Metanephros (tissue), 2 donors: ENCODE data around the gene ACTR5. TPM values are rescaled to one million over a fixed set of nuclear protein-coding genes. Genes with fewer than 3 reads are reported as not detected.

Experiments used
- small RNA-seq: library from RNA; depleted of rRNA; stranded (forward); fragments of <200 nt; gene quantifications from one replicate; pipeline ENCODE3, GENCODE V24; 2014; ENCODE audit warnings: low replicate concordance
- total RNA-seq: library from RNA; depleted of rRNA; stranded (reverse); fragments of >200 nt; gene quantifications from one replicate; pipeline ENCODE4 v1.2.3, GENCODE V29; 2014

Gene ACTR5
- total RNA-seq, result 10.5 TPM

GRCh38 chr20:38748097-38748860 is at the start of gene ACTR5:
TSS of gene ACTR5 (plus strand) at chr20:38748460. CDS start at chr20:38748479, 19 bp downstream.

GRCh38 chr20:38723848-38724625 is 24.2 kb upstream of the ACTR5 start, which contains the start of gene SLC32A1:
TSS of gene SLC32A1 (plus strand) at chr20:38724486. CDS start at chr20:38724725, 239 bp downstream.

DNA sequence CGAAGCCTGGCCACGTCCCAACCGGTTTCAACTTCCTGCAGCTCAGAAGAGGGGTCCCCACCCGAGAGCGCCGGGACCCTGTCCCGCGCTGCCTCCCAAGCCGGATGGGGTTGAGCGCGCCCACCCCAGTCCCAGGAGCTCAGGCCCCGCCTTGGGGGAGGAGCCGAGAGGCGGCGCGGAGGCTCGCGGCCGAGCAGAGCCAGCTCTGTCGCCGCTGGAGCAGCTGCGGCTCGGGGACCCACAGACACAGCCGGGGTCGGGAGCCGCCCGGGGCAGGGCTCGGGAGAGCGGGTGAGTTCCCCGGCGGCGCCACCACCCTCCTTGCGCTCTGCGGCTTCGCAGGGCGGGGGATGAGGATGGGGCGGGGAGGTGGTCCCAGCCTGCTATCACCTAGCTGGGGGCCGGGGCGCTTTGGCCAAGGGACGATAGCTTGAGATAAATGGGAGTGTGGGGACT is 57.3 kb downstream of the ACTR5 start, which contains the start of gene PPP1R16B:
PPP1R16B (plus strand) TSS at position 196 of the 456 bp plus-strand sequence. CDS start 30,229 bp downstream, outside the sequence.

Small RNA genes lying within 50 kb of the gene (small RNA-seq; reads per million reads assigned to genes)
- gene RF00017, result not detected

Other genes with a start within 250 kb of the ACTR5 start
- gene ADIG, start 167.3 kb upstream of the ACTR5 start, total RNA-seq, result not detected
- gene ARHGAP40, start 146.7 kb upstream of the ACTR5 start, total RNA-seq, result 0.53 TPM
- gene SLC32A1, start 24.0 kb upstream of the ACTR5 start, total RNA-seq, result 1.3 TPM
- gene PPP1R16B, start 57.2 kb downstream of the ACTR5 start, total RNA-seq, result 7.1 TPM
- gene FAM83D, start 178.0 kb downstream of the ACTR5 start, total RNA-seq, result 14.1 TPM
- 20.3 TPM for gene DHX35, start 213.9 kb downstream of the ACTR5 start, total RNA-seq